Type B pancreatic cell (in vitro differentiated cells): ENCODE measurements around the gene EPB42. TPM values are rescaled to one million over a fixed set of nuclear protein-coding genes. Genes with fewer than 3 reads are reported as not detected.

Experiments used
- DNase-seq: peaks from one replicate; pipeline ENCODE4 v3.0.0; 2021; ENCODE audit warnings: mixed read lengths; ENCODE audit not compliant: unreplicated experiment; ENCODE audit errors: extremely low spot score
- H3K27ac Mint-ChIP-seq: 2 replicates; pipeline ENCODE4 v1.8.0; 2021; ENCODE audit warnings: mild to moderate bottlenecking, mixed read lengths
- H3K27me3 Mint-ChIP-seq: 2 replicates; pipeline ENCODE4 v1.8.0; 2021; ENCODE audit warnings: mixed read lengths
- H3K36me3 Mint-ChIP-seq: 2 replicates; pipeline ENCODE4 v1.8.0; 2021; ENCODE audit warnings: mixed read lengths
- H3K4me1 Mint-ChIP-seq: one replicate; pipeline ENCODE4 v1.8.0; 2021; ENCODE audit warnings: mixed read lengths; ENCODE audit not compliant: unreplicated experiment
- H3K4me3 Mint-ChIP-seq: 2 replicates; pipeline ENCODE4 v1.8.0; 2021; ENCODE audit warnings: mild to moderate bottlenecking, mixed read lengths
- H3K9me3 Mint-ChIP-seq: 2 replicates; pipeline ENCODE4 v1.8.0; 2021; ENCODE audit warnings: mixed read lengths
- CTCF ChIP-seq: fragments of 200-600 bp; sonication (generic); conservative IDR thresholded peaks from 2 replicates; pipeline ENCODE4 v1.5.0; 2021; ENCODE audit warnings: antibody characterized with exemption, mild to moderate bottlenecking
- total RNA-seq: library from RNA; stranded (reverse); gene quantifications from 2 replicates; pipeline ENCODE4 v1.2.1, GENCODE V29; 2021; ENCODE audit warnings: low replicate concordance

The EPB42 gene
- total RNA-seq, 1 donor from 2014 or later, result not detected

- Mint-ChIP-seq H3K9me3 (peaks cover 3% of the 10 kb centered on the region), H3K36me3 (no peaks in the 10 kb centered on the region), H3K4me3 (no peak overlapping the region), H3K27ac (no peak overlapping the region), H3K27me3 (peaks cover 24% of the 10 kb centered on the region), H3K4me1 (no peaks in the 10 kb centered on the region)
- DNase-seq, result no peak
- no peak for TF ChIP-seq CTCF
Observed at GRCh38 chr15:43249236-43249635, 28.4 kb upstream of the EPB42 start.

- H3K27ac Mint-ChIP-seq, result no peak overlapping the region
- H3K4me1 Mint-ChIP-seq, result no peaks in the 10 kb centered on the region
- no peaks in the 10 kb centered on the region for H3K36me3 Mint-ChIP-seq
Observed at GRCh38 chr15:43246261-43246774, 25.5 kb upstream of the EPB42 start.

GRCh38 chr15:43244092-43244491 is 23.3 kb upstream of the EPB42 start:
- Mint-ChIP-seq H3K27ac (peak overlapping the region; percentile 89), H3K4me3 (peak overlapping the region; percentile 67), H3K4me1 (no peaks in the 10 kb centered on the region), H3K36me3 (no peaks in the 10 kb centered on the region), H3K27me3 (peaks cover 28% of the 10 kb centered on the region), H3K9me3 (peaks cover 7% of the 10 kb centered on the region)
- no peak for TF ChIP-seq CTCF
- DNase-seq, result peak; percentile 15

More at GRCh38 chr15:43246261-43246774, 25.5 kb upstream of the EPB42 start:
- peaks cover 25% of the 10 kb centered on the region for H3K27me3 Mint-ChIP-seq
- DNase-seq, result peak; percentile 6
- peaks cover 7% of the 10 kb centered on the region for H3K9me3 Mint-ChIP-seq
- no peak overlapping the region for H3K4me3 Mint-ChIP-seq
- no peak for TF ChIP-seq CTCF

GRCh38 chr15:43243020-43243645 is 22.3 kb upstream of the EPB42 start:
- no peaks in the 10 kb centered on the region for H3K36me3 Mint-ChIP-seq
- no peak overlapping the region for H3K4me3 Mint-ChIP-seq
- no peak for TF ChIP-seq CTCF
- peaks cover 1% of the 10 kb centered on the region for H3K4me1 Mint-ChIP-seq
- H3K27me3 Mint-ChIP-seq, result peaks cover 28% of the 10 kb centered on the region
- peak; percentile 7 for DNase-seq
- no peak overlapping the region for H3K27ac Mint-ChIP-seq
- H3K9me3 Mint-ChIP-seq, result peaks cover 7% of the 10 kb centered on the region

- DNase-seq, result peak; percentile 34
- Mint-ChIP-seq H3K27me3 (peaks cover 28% of the 10 kb centered on the region), H3K9me3 (peaks cover 7% of the 10 kb centered on the region), H3K4me1 (peaks cover 5% of the 10 kb centered on the region), H3K36me3 (no peaks in the 10 kb centered on the region), H3K4me3 (no peak overlapping the region), H3K27ac (no peak overlapping the region)
- TF ChIP-seq CTCF, result no peak
Observed at GRCh38 chr15:43242616-43243015, 21.8 kb upstream of the EPB42 start.
